HEK293 (cell line): ENCODE measurements around the gene KRTAP4-6.

ENCODE experiments used
- CTCF ChIA-PET: fragments of 350-600 bp; formaldehyde crosslinking; extraction: SDS; loops from one replicate; lab custom pipeline; 2021; ENCODE audit warnings: antibody characterized with exemption; lab: Yijun Ruan, JAX
- POLR2A ChIA-PET: fragments of 300-600 bp; formaldehyde crosslinking; extraction: SDS; loops from one replicate; lab custom pipeline; 2020; ENCODE audit warnings: antibody characterized with exemption, inconsistent platforms; lab: Yijun Ruan, JAX
- H3K27ac ChIP-seq: fragments of 200-500 bp; sonication (Bioruptor generic); 2 replicates; pipeline ENCODE4 v1.5.1; 2014; ENCODE audit warnings: low read depth, low read length, control low read depth, inconsistent platforms; ENCODE audit errors: extremely low read depth
- H3K36me3 ChIP-seq, 2 experiments: fragments of 200-500 bp in 1 of 2; sonication (Bioruptor generic) in 1 of 2; 1 replicate in 1 of 2; 2 replicates in 1 of 2; pipeline ENCODE4 v1.5.1; 2014 to 2017; ENCODE audit warnings: inconsistent platforms in 2 of 2, low read length in 2 of 2; ENCODE audit not compliant: control insufficient read depth in 2 of 2, insufficient read depth in 1 of 2
- H3K4me1 ChIP-seq: fragments of 200-500 bp; sonication (Bioruptor generic); 2 replicates; pipeline ENCODE4 v1.5.1; 2014; ENCODE audit warnings: mild to moderate bottlenecking, low read length, inconsistent platforms; ENCODE audit not compliant: control insufficient read depth, insufficient read depth
- H3K4me3 ChIP-seq: 2 replicates; pipeline ENCODE4 v1.5.1; 2011; ENCODE audit warnings: low read depth, mild to moderate bottlenecking, control low read depth, low read length, moderate library complexity
- H3K9me3 ChIP-seq: fragments of 200-500 bp; sonication (Bioruptor generic); 2 replicates; pipeline ENCODE4 v1.5.1; 2014; ENCODE audit warnings: low read depth, low read length, inconsistent platforms; ENCODE audit not compliant: control insufficient read depth, insufficient read depth
- GFI1B ChIP-seq: fragments of 450-650 bp; formaldehyde crosslinking; IDR thresholded peaks from 2 replicates; pipeline ENCODE4 v1.5.1; 2016; ENCODE audit warnings: missing biosample characterization, missing genetic modification characterization
- KLF10 ChIP-seq: fragments of 450-650 bp; IDR thresholded peaks from 2 replicates; pipeline ENCODE4 v1.5.1; 2018; ENCODE audit warnings: missing biosample characterization, mild to moderate bottlenecking, missing genetic modification characterization
- REPIN1 ChIP-seq: fragments of 450-650 bp; formaldehyde crosslinking; IDR thresholded peaks from 2 replicates; pipeline ENCODE4 v1.5.1; 2017; ENCODE audit warnings: missing biosample characterization, missing genetic modification characterization, low read depth
- SCRT1 ChIP-seq: fragments of 450-650 bp; formaldehyde crosslinking; IDR thresholded peaks from 2 replicates; pipeline ENCODE4 v1.5.1; 2016; ENCODE audit warnings: missing biosample characterization, missing genetic modification characterization, borderline replicate concordance
- SP7 ChIP-seq: fragments of 450-650 bp; formaldehyde crosslinking; IDR thresholded peaks from 2 replicates; pipeline ENCODE4 v1.5.1; 2016; ENCODE audit warnings: missing biosample characterization, missing genetic modification characterization
- ZFHX2 ChIP-seq: fragments of 450-650 bp; formaldehyde crosslinking; conservative IDR thresholded peaks from 2 replicates; pipeline ENCODE4 v1.5.1; 2016; ENCODE audit warnings: missing biosample characterization, missing genetic modification characterization
- ZNF112 ChIP-seq: fragments of 450-650 bp; formaldehyde crosslinking; IDR thresholded peaks from 2 replicates; pipeline ENCODE4 v1.5.0; 2017; ENCODE audit warnings: missing biosample characterization, missing genetic modification characterization
- ZNF138 ChIP-seq: fragments of 450-650 bp; formaldehyde crosslinking; IDR thresholded peaks from 2 replicates; pipeline ENCODE4 v1.5.1; 2016; ENCODE audit warnings: missing biosample characterization, missing genetic modification characterization, borderline replicate concordance
- ZNF155 ChIP-seq: fragments of 450-650 bp; formaldehyde crosslinking; IDR thresholded peaks from 2 replicates; pipeline ENCODE4 v1.5.1; 2016; ENCODE audit warnings: missing biosample characterization, missing genetic modification characterization
- ZNF157 ChIP-seq: fragments of 450-650 bp; formaldehyde crosslinking; IDR thresholded peaks from 2 replicates; pipeline ENCODE4 v1.5.1; 2016; ENCODE audit warnings: missing biosample characterization, missing genetic modification characterization
- ZNF221 ChIP-seq: fragments of 450-650 bp; formaldehyde crosslinking; IDR thresholded peaks from 2 replicates; pipeline ENCODE4 v1.5.1; 2017; ENCODE audit warnings: missing biosample characterization, missing genetic modification characterization, borderline replicate concordance
- ZNF350 ChIP-seq: fragments of 450-650 bp; formaldehyde crosslinking; IDR thresholded peaks from 2 replicates; pipeline ENCODE4 v1.5.0; 2017; ENCODE audit warnings: missing biosample characterization, mild to moderate bottlenecking, missing genetic modification characterization
- ZNF558 ChIP-seq: fragments of 450-650 bp; formaldehyde crosslinking; IDR thresholded peaks from 2 replicates; pipeline ENCODE4 v1.5.1; 2016; ENCODE audit warnings: missing biosample characterization, missing genetic modification characterization
- ZNF610 ChIP-seq: fragments of 450-650 bp; formaldehyde crosslinking; IDR thresholded peaks from 2 replicates; pipeline ENCODE4 v1.5.1; 2016; ENCODE audit warnings: missing biosample characterization, missing genetic modification characterization, borderline replicate concordance
- ZNF660 ChIP-seq: fragments of 450-650 bp; IDR thresholded peaks from 2 replicates; pipeline ENCODE4 v1.5.1; 2018; ENCODE audit warnings: missing biosample characterization, mild to moderate bottlenecking, missing genetic modification characterization
- ZNF677 ChIP-seq: fragments of 450-650 bp; IDR thresholded peaks from 2 replicates; pipeline ENCODE4 v1.5.0; 2018; ENCODE audit warnings: missing biosample characterization, mild to moderate bottlenecking, missing genetic modification characterization, moderate library complexity
- ZXDB ChIP-seq: fragments of 450-650 bp; formaldehyde crosslinking; IDR thresholded peaks from 2 replicates; pipeline ENCODE4 v1.5.1; 2016; ENCODE audit warnings: missing biosample characterization, missing genetic modification characterization
- TF ChIP-seq, protein P1 (sequence below): fragments of 450-650 bp; formaldehyde crosslinking; IDR thresholded peaks from 2 replicates; pipeline ENCODE4 v1.5.1; 2016; ENCODE audit warnings: missing biosample characterization, missing genetic modification characterization
- TF ChIP-seq, protein P2 (sequence below): fragments of 450-650 bp; IDR thresholded peaks from 2 replicates; pipeline ENCODE4 v1.5.1; 2018; ENCODE audit warnings: missing biosample characterization, mild to moderate bottlenecking, missing genetic modification characterization
- TF ChIP-seq, protein P3 (sequence below): fragments of 450-650 bp; formaldehyde crosslinking; IDR thresholded peaks from 2 replicates; pipeline ENCODE4 v1.5.1; 2016; ENCODE audit warnings: missing biosample characterization, missing genetic modification characterization
- TF ChIP-seq, protein P4 (sequence below): fragments of 450-650 bp; IDR thresholded peaks from 2 replicates; pipeline ENCODE4 v1.5.1; 2018; ENCODE audit warnings: missing biosample characterization, missing genetic modification characterization

KRTAP4-6 gene

DNA sequence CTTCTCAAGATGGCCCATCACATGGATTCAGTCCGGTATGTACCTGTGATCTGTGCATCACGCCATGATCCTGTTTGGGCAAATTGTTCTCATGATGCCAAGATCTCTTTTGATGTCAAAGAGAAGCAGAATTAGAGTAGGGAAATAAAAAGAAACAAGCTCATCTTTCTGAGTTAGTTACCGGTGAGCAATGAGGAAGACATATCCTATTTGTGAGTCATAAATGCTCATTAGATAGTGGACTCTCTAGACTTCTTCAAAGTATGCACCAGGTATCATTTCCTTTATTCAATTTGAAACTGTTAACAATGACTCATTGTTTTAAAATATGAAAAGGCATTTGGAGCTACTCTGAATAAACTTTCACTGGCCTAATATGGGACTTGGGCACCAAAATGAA lies 8.4 kb downstream of the KRTAP4-6 start:
- Histone ChIP-seq H3K9me3 (no peaks in the 10 kb centered on the region), H3K4me3 (no peak overlapping the region), H3K4me1 (no peaks in the 10 kb centered on the region), H3K36me3 (no peaks in the 10 kb centered on the region), H3K27ac (no peak overlapping the region)
- POLR2A ChIA-PET, result no interaction called here
- TF ChIP-seq ZXDB (tag by site-specific recombination) (no peak), KLF10 (tag by site-specific recombination) (no peak), ZNF157 (tag by site-specific recombination) (no peak), GFI1B (tag by site-specific recombination) (no peak), ZNF610 (tag by site-specific recombination) (no peak), ZNF350 (tag by site-specific recombination) (no peak), SP7 (no peak), ZNF155 (tag by site-specific recombination) (no peak), ZNF677 (tag by site-specific recombination) (no peak), ZNF112 (no peak), REPIN1 (no peak), ZFHX2 (tag by site-specific recombination) (no peak), ZNF558 (no peak), ZNF660 (tag by site-specific recombination) (no peak), SCRT1 (no peak), ZNF138 (tag by site-specific recombination) (no peak)
- TF ChIP-seq, protein P1, sequence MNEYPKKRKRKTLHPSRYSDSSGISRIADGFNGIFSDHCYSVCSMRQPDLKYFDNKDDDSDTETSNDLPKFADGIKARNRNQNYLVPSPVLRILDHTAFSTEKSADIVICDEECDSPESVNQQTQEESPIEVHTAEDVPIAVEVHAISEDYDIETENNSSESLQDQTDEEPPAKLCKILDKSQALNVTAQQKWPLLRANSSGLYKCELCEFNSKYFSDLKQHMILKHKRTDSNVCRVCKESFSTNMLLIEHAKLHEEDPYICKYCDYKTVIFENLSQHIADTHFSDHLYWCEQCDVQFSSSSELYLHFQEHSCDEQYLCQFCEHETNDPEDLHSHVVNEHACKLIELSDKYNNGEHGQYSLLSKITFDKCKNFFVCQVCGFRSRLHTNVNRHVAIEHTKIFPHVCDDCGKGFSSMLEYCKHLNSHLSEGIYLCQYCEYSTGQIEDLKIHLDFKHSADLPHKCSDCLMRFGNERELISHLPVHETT (tag by site-specific recombination), result no peak
- TF ChIP-seq, protein P2, sequence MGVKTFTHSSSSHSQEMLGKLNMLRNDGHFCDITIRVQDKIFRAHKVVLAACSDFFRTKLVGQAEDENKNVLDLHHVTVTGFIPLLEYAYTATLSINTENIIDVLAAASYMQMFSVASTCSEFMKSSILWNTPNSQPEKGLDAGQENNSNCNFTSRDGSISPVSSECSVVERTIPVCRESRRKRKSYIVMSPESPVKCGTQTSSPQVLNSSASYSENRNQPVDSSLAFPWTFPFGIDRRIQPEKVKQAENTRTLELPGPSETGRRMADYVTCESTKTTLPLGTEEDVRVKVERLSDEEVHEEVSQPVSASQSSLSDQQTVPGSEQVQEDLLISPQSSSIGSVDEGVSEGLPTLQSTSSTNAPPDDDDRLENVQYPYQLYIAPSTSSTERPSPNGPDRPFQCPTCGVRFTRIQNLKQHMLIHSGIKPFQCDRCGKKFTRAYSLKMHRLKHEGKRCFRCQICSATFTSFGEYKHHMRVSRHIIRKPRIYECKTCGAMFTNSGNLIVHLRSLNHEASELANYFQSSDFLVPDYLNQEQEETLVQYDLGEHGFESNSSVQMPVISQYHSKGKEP (tag by site-specific recombination), result no peak
- TF ChIP-seq, protein P3, sequence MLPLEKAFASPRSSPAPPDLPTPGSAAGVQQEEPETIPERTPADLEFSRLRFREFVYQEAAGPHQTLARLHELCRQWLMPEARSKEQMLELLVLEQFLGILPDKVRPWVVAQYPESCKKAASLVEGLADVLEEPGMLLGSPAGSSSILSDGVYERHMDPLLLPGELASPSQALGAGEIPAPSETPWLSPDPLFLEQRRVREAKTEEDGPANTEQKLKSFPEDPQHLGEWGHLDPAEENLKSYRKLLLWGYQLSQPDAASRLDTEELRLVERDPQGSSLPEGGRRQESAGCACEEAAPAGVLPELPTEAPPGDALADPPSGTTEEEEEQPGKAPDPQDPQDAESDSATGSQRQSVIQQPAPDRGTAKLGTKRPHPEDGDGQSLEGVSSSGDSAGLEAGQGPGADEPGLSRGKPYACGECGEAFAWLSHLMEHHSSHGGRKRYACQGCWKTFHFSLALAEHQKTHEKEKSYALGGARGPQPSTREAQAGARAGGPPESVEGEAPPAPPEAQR, result no peak
- TF ChIP-seq, protein P4, sequence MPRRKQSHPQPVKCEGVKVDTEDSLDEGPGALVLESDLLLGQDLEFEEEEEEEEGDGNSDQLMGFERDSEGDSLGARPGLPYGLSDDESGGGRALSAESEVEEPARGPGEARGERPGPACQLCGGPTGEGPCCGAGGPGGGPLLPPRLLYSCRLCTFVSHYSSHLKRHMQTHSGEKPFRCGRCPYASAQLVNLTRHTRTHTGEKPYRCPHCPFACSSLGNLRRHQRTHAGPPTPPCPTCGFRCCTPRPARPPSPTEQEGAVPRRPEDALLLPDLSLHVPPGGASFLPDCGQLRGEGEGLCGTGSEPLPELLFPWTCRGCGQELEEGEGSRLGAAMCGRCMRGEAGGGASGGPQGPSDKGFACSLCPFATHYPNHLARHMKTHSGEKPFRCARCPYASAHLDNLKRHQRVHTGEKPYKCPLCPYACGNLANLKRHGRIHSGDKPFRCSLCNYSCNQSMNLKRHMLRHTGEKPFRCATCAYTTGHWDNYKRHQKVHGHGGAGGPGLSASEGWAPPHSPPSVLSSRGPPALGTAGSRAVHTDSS (tag by site-specific recombination), result no peak
- CTCF ChIA-PET, result interaction anchor here (0.8 to 1.3 kb wide), 2 partner anchors 190 to 328 kb away, joined by 3 to 6 read pairs; no protein-coding TSS in a partner anchor

GRCh38 chr17:41127371-41127770 lies 13.0 kb downstream of the KRTAP4-6 start:
- H3K4me1 ChIP-seq, result no peaks in the 10 kb centered on the region
- POLR2A ChIA-PET, result no interaction called here
- H3K9me3 ChIP-seq, result no peaks in the 10 kb centered on the region; the same call in 1 of the 2 replicates
- H3K27ac ChIP-seq, result no peak overlapping the region
- H3K36me3 ChIP-seq, result no peaks in the 10 kb centered on the region
- TF ChIP-seq ZNF221, result no peak
- CTCF ChIA-PET, result interaction anchor here (0.7 kb wide), 1 partner anchor 332 kb away, joined by 3 read pairs; no protein-coding TSS in a partner anchor
- H3K4me3 ChIP-seq, result no peak overlapping the region
